PC-9 (cell line): ENCODE measurements around the gene FRMPD2.

Experiments
- EZH2 ChIP-seq: fragments of 200-600 bp; sonication (generic); IDR thresholded peaks from 2 replicates; pipeline ENCODE4 v1.8.0; 2017; ENCODE audit warnings: antibody characterized with exemption, low read depth
- TF ChIP-seq, protein P1 (sequence below): fragments of 200-600 bp; sonication (generic); conservative IDR thresholded peaks from 2 replicates; pipeline ENCODE4 v1.6.1; 2017; ENCODE audit warnings: mixed run types, antibody characterized with exemption, mild to moderate bottlenecking, moderate library complexity

DNA sequence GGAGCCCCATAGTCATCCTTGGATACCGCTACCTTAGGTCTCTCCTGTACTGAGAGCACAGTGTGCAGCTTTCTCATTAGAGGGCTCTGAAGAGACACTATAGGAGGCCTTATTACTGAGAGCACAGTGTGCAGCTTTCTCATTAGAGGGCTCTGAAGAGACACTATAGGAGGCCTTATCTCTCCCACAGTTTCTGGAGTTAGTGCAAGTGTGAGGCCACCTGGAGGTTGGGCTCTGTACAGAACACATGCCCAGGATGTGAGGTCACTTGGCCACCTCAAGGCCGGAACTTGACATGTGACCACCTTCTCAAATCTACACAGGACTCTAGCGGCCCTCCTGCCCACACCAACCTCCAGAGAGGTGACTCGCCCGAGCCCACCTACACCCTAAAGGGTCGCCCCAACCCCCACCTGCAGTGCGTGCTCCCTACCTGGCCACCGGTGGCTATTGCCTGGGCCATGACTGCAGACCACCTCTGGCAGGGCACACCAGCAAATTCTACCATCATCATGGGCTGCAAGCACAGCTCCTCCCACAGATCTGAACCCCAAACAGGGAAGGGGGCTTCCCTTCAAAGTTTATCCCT, 24.6 kb downstream of the FRMPD2 start:
- TF ChIP-seq EZH2, result no peak
- TF ChIP-seq, protein P1, sequence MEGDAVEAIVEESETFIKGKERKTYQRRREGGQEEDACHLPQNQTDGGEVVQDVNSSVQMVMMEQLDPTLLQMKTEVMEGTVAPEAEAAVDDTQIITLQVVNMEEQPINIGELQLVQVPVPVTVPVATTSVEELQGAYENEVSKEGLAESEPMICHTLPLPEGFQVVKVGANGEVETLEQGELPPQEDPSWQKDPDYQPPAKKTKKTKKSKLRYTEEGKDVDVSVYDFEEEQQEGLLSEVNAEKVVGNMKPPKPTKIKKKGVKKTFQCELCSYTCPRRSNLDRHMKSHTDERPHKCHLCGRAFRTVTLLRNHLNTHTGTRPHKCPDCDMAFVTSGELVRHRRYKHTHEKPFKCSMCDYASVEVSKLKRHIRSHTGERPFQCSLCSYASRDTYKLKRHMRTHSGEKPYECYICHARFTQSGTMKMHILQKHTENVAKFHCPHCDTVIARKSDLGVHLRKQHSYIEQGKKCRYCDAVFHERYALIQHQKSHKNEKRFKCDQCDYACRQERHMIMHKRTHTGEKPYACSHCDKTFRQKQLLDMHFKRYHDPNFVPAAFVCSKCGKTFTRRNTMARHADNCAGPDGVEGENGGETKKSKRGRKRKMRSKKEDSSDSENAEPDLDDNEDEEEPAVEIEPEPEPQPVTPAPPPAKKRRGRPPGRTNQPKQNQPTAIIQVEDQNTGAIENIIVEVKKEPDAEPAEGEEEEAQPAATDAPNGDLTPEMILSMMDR, result no peak
